ENCODE results near the gene EIF2S3.
"Not testable (repeated sequence)": the region's sequence is repeated elsewhere in the genome, so short reads cannot be mapped to it uniquely, and the experiment has no call there.

EIF2S3 gene

GRCh38 chrX:24054182-24055042 lies at the start of gene EIF2S3:
EIF2S3 (plus strand) TSS chrX:24054956; CDS start chrX:24054969, 13 bp downstream.
- in situ Hi-C loops (cut with HindIII; ENCODE audit: low sequenced_read_pairs), result no loop called here

- in situ Hi-C loops (cut with HindIII; ENCODE audit: low sequenced_read_pairs), result no loop called here
Measured at GRCh38 chrX:24005028-24005427, 49.7 kb upstream of the EIF2S3 start.

GRCh38 chrX:24005867-24006266 lies 48.9 kb upstream of the EIF2S3 start:
- in situ Hi-C loops (cut with HindIII; ENCODE audit: low sequenced_read_pairs), result no loop called here

- in situ Hi-C loops (cut with HindIII; ENCODE audit: low sequenced_read_pairs), result no loop called here
Measured at GRCh38 chrX:24012266-24012665, 42.5 kb upstream of the EIF2S3 start.

GRCh38 chrX:24014388-24015018 lies 40.3 kb upstream of the EIF2S3 start:
- in situ Hi-C loops (cut with HindIII; ENCODE audit: low sequenced_read_pairs), result no loop called here

GRCh38 chrX:24017674-24018073 lies 37.1 kb upstream of the EIF2S3 start:
- in situ Hi-C loops (cut with HindIII; ENCODE audit: low sequenced_read_pairs), result no loop called here

- in situ Hi-C loops (cut with HindIII; ENCODE audit: low sequenced_read_pairs), result no loop called here
Measured at GRCh38 chrX:24018809-24019208, 35.9 kb upstream of the EIF2S3 start.

- in situ Hi-C loops (cut with HindIII; ENCODE audit: low sequenced_read_pairs), result no loop called here
Measured at GRCh38 chrX:24019448-24019847, 35.3 kb upstream of the EIF2S3 start.

- in situ Hi-C loops (cut with HindIII; ENCODE audit: low sequenced_read_pairs), result no loop called here
Measured at GRCh38 chrX:24020306-24020876, 34.4 kb upstream of the EIF2S3 start.

- in situ Hi-C loops (cut with HindIII; ENCODE audit: low sequenced_read_pairs), result no loop called here
Measured at GRCh38 chrX:24023544-24023943, 31.2 kb upstream of the EIF2S3 start.

- in situ Hi-C loops (cut with HindIII; ENCODE audit: low sequenced_read_pairs), result no loop called here
Measured at GRCh38 chrX:24023972-24024669, 30.6 kb upstream of the EIF2S3 start.

GRCh38 chrX:24024819-24025740 lies 29.7 kb upstream of the EIF2S3 start:
- in situ Hi-C loops (cut with HindIII; ENCODE audit: low sequenced_read_pairs), result no loop called here

- in situ Hi-C loops (cut with HindIII; ENCODE audit: low sequenced_read_pairs), result no loop called here
Measured at GRCh38 chrX:24025741-24026403, 28.9 kb upstream of the EIF2S3 start.

- in situ Hi-C loops (cut with HindIII; ENCODE audit: low sequenced_read_pairs), result no loop called here
Measured at GRCh38 chrX:24026432-24026831, 28.3 kb upstream of the EIF2S3 start.

GRCh38 chrX:24027086-24027485 lies 27.7 kb upstream of the EIF2S3 start, which contains the start of gene KLHL15:
KLHL15 (minus strand) TSS chrX:24027186; CDS start chrX:24006693, 20,493 bp downstream.
- in situ Hi-C loops (cut with HindIII; ENCODE audit: low sequenced_read_pairs), result no loop called here

GRCh38 chrX:24027985-24028384 lies 26.8 kb upstream of the EIF2S3 start:
- in situ Hi-C loops (cut with HindIII; ENCODE audit: low sequenced_read_pairs), result no loop called here

- in situ Hi-C loops (cut with HindIII; ENCODE audit: low sequenced_read_pairs), result no loop called here
Measured at GRCh38 chrX:24030597-24030996, 24.2 kb upstream of the EIF2S3 start.

GRCh38 chrX:24034485-24034884 lies 20.3 kb upstream of the EIF2S3 start:
- in situ Hi-C loops (cut with HindIII; ENCODE audit: low sequenced_read_pairs), result no loop called here

- in situ Hi-C loops (cut with HindIII; ENCODE audit: low sequenced_read_pairs), result no loop called here
Measured at GRCh38 chrX:24037729-24038128, 17.0 kb upstream of the EIF2S3 start.

GRCh38 chrX:24046060-24046459 lies 8.7 kb upstream of the EIF2S3 start:
- in situ Hi-C loops (cut with HindIII; ENCODE audit: low sequenced_read_pairs), result not testable (repeated sequence)

All from endothelial cell of hepatic sinusoid (primary cell).